ENCODE measurements around the gene PPCDC.
A peak's percentile ranks its signal among the peaks of the same experiment; 100 is the strongest.

The PPCDC gene

DNA sequence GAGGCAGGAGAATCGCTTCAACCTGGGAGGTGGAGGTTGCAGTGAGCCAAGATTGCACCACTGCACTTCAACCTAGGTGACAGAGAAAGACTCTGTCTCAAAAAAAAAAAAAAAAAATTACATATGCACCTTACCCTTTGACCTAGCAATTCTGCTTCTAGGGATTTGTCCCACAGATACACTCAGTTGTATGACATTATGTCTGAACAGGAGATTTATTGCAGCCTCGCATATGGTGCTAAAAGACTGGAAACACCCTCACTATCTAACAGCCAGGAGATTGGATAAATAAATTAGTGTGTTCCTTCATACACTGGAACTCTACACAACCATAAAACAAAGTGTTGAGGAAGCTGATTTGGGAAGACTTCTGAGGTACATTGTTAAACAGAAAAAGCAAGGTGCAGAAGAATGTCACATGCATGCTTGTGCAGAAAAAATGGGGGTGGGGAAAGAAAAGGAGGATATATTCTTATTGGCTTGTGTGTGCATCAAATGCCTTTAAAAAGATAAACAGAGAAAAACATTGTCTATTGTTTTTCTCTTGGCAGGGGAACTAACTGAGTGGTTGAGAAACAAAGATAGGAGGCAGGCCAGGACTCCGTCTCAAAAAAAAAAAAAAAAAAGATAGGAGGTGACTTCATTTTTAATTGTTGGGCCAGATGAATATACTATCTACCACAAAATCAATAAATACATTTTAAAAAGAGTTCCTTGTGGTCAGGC, 30.9 kb downstream of the PPCDC start:
- TF ChIP-seq, protein P1, sequence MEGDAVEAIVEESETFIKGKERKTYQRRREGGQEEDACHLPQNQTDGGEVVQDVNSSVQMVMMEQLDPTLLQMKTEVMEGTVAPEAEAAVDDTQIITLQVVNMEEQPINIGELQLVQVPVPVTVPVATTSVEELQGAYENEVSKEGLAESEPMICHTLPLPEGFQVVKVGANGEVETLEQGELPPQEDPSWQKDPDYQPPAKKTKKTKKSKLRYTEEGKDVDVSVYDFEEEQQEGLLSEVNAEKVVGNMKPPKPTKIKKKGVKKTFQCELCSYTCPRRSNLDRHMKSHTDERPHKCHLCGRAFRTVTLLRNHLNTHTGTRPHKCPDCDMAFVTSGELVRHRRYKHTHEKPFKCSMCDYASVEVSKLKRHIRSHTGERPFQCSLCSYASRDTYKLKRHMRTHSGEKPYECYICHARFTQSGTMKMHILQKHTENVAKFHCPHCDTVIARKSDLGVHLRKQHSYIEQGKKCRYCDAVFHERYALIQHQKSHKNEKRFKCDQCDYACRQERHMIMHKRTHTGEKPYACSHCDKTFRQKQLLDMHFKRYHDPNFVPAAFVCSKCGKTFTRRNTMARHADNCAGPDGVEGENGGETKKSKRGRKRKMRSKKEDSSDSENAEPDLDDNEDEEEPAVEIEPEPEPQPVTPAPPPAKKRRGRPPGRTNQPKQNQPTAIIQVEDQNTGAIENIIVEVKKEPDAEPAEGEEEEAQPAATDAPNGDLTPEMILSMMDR (IDR thresholded peaks at IDR 0.05; ENCODE audit: low read length, missing control alignments) = no peak
- no peak overlapping the region for H3K4me3 ChIP-seq (replicated peaks; ENCODE audit: low read depth, low read length)
- peak; percentile 73 for DNase-seq (ENCODE audit: low read depth)

DNA sequence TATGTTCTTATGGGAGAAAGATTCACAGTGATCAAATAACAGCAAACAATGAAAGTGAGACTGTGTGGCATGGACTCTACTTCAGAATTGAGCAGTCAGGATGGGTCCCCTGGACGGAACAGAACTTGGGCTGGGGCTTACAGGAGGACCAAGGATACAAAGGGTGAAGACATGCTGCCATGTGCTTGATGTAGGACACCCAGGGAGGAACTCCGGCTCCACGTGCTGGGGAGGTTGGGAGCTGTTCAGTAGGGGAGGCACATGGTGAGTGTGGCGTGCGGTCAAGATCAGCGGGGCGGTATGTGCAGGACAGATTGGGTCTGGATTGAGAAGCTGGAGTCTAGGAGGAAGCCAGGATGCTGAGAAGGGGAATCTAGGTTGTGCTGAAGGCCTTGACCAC, 32.6 kb downstream of the PPCDC start:
- no peak for DNase-seq (ENCODE audit: low read depth)
- H3K4me3 ChIP-seq (replicated peaks; ENCODE audit: low read depth, low read length) = no peak overlapping the region
- TF ChIP-seq, protein P1 (IDR thresholded peaks at IDR 0.05; ENCODE audit: low read length, missing control alignments) = no peak

DNA sequence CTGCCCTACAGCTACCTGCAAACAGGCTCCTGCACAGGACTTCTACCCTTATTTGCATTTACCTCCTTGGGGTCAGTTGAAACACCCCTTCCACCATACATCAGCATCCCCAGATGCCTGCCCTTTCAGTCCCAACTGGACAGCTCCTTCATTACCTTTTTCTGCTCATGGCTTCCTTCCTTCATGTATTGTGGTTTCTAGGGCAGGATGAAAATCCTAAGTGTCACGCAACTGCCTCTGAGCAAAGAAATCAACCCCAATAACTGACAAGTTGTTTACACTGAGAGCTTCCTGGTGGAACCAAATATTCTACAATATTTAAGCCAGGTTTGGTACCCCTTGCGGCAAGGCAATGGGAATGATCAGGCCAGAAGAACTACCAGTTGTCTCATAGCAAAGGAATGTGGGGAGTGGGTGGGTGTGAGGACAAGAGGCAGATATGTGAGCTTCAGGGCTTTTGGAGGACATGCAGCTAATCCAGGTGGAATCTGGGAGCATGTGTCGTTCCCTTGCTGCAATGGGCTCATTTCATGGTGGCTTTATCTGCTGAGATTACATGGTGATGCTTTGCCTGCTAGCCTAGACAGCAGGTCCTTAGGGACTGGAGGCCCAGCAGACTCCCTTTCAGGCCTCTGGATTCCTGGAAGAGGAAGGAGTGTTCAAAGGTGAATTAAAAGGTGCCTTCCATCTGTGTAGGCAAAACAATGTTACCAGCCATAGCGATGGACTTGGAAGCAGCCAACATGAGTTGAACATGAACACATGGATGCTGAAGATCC, 34.9 kb downstream of the PPCDC start:
- no peak for DNase-seq (ENCODE audit: low read depth)
- TF ChIP-seq, protein P1 (IDR thresholded peaks at IDR 0.05; ENCODE audit: low read length, missing control alignments) = no peak
- H3K4me3 ChIP-seq (replicated peaks; ENCODE audit: low read depth, low read length) = no peak overlapping the region

DNA sequence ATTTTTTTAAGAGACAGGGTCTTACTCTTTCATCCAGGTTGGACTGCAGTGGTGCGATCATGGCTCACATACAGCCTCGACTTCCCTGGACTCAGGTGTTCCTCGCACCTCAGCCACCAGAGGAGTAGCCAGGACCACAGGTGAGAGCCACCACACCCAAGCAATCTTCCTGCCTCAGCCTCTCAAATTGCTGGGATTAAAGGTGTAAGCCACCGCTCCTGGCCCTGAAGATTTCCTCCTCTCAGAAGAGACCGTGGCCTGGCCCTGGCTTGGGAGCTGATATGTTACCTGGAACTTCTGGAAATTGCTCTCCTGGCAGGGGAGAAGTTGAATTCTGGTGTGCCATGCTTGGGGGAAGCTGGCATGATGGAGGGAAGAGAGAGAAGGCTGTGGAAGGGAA, 36.2 kb downstream of the PPCDC start:
- TF ChIP-seq, protein P1 (IDR thresholded peaks at IDR 0.05; ENCODE audit: low read length, missing control alignments) = no peak
- no peak for DNase-seq (ENCODE audit: low read depth)
- no peak overlapping the region for H3K4me3 ChIP-seq (replicated peaks; ENCODE audit: low read depth, low read length)

DNA sequence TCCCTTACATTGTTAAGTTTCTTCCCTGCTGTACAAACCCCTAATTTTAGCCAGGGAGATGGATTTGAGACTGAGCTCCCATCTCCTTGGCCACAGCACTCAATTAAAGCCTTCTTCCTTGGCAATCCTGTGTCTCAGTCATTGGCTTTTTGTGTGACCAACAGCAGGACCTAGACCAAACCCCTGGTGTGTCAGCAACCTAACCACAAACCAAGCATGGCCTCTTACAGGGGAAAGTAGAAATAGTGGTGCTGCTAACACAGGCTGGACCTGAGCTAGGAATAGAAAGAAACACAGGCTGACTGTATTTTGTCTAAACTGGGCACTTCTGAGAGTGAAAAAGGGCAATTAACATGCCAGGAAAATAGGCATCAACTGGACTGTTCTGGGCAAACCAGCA, 37.9 kb downstream of the PPCDC start:
- TF ChIP-seq, protein P1 (IDR thresholded peaks at IDR 0.05; ENCODE audit: low read length, missing control alignments) = no peak
- no peak for DNase-seq (ENCODE audit: low read depth)
- no peak overlapping the region for H3K4me3 ChIP-seq (replicated peaks; ENCODE audit: low read depth, low read length)

DNA sequence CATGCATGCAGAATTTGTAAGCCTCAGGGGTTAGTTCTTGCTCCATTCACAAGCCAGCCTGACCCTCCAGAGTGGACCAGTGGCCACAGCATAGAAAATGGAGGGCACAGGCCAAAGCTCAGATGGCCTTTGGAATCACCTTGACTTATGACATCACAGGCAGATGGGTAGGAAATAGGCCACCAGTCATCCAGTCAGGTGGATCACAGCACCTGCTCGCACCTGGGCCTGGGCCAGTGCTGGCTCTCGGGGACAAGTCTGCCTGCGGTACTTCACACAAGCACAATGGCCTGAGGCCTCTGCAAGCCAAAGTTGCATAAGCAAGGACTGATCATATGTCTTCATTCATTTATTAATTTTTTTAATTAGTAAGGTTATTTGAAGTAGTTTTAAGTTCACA, 39.3 kb downstream of the PPCDC start:
- no peak overlapping the region for H3K4me3 ChIP-seq (replicated peaks; ENCODE audit: low read depth, low read length)
- no peak for DNase-seq (ENCODE audit: low read depth)
- TF ChIP-seq, protein P1 (IDR thresholded peaks at IDR 0.05; ENCODE audit: low read length, missing control alignments) = no peak

Data from fibroblast of pulmonary artery (primary cell).